GM06990 (cell line): ENCODE measurements around the gene ACBD6.

Experiments used
- DNase-seq: peaks from one replicate; pipeline ENCODE4 v3.0.0-alpha.2; 2011; ENCODE audit not compliant: insufficient read length; ENCODE audit errors: extremely low read depth
- H3K27me3 ChIP-seq: replicated peaks from 2 replicates; pipeline ENCODE4 v1.6.0; 2011; ENCODE audit warnings: low read length; ENCODE audit not compliant: control insufficient read depth, insufficient read depth
- H3K36me3 ChIP-seq: 2 replicates; pipeline ENCODE4 v1.5.1; 2011; ENCODE audit warnings: low read length; ENCODE audit not compliant: control insufficient read depth, insufficient read depth
- H3K4me3 ChIP-seq: replicated peaks from 2 replicates; pipeline ENCODE4 v1.5.1; 2011; ENCODE audit warnings: low read depth, mild to moderate bottlenecking, control low read depth, low read length
- CTCF ChIP-seq: IDR thresholded peaks from 2 replicates; pipeline ENCODE4 v1.5.1; 2011; ENCODE audit warnings: low read length, control low read depth, mild to moderate bottlenecking, inconsistent platforms; ENCODE audit not compliant: insufficient read depth, poor library complexity, severe bottlenecking

The ACBD6 gene

DNA sequence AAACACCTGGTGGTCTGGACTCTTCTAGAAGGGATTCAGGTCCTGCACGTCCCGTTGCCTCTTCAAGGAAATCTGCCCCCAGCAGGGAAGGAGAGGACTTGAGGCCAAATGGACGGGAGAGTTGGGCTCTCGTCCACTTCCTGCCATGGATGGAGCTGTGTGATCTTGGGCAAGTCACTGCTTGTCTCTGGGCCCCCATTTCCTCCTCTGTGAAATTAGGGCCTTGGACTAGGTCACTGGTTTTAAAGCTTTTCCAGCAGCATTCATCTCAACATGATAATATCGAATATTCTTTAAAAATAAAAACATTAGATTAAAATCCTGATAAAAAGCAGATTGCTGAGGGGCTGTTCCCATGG, 245.4 kb downstream of the ACBD6 start:
- no peak for TF ChIP-seq CTCF
- no peaks in the 10 kb centered on the region; the same call in 1 of the 2 replicates for H3K27me3 ChIP-seq
- H3K36me3 ChIP-seq: no peaks in the 10 kb centered on the region
- DNase-seq: no peak
- no peak overlapping the region for H3K4me3 ChIP-seq

GRCh38 chr1:180256341-180257027, 245.9 kb downstream of the ACBD6 start:
- H3K4me3 ChIP-seq: no peak overlapping the region
- no peaks in the 10 kb centered on the region; the same call in 1 of the 2 replicates for H3K27me3 ChIP-seq
- no peak for DNase-seq
- no peak for TF ChIP-seq CTCF
- no peaks in the 10 kb centered on the region for H3K36me3 ChIP-seq

GRCh38 chr1:180255536-180256340, 246.6 kb downstream of the ACBD6 start:
- no peaks in the 10 kb centered on the region for H3K36me3 ChIP-seq
- no peak for TF ChIP-seq CTCF
- H3K4me3 ChIP-seq: no peak overlapping the region
- no peak for DNase-seq
- H3K27me3 ChIP-seq: no peaks in the 10 kb centered on the region; the same call in 1 of the 2 replicates

- H3K36me3 ChIP-seq: no peaks in the 10 kb centered on the region
- TF ChIP-seq CTCF: no peak
- H3K4me3 ChIP-seq: no peak overlapping the region
- DNase-seq: no peak
- H3K27me3 ChIP-seq: no peaks in the 10 kb centered on the region; the same call in 1 of the 2 replicates
Observed at GRCh38 chr1:180254854-180255253, 247.5 kb downstream of the ACBD6 start.

- no peak for DNase-seq
- Histone ChIP-seq H3K4me3 (no peak overlapping the region), H3K36me3 (no peaks in the 10 kb centered on the region), H3K27me3 (no peaks in the 10 kb centered on the region)
- TF ChIP-seq CTCF: no peak
Observed at GRCh38 chr1:180254496-180254819, 247.9 kb downstream of the ACBD6 start.
